HepG2 (cell line): ENCODE measurements around the gene CCNB1IP1.

ENCODE experiments used
- BCL6 ChIP-seq: IDR thresholded peaks from 2 replicates; pipeline ENCODE4 v1.6.1; 2016; ENCODE audit warnings: missing genetic modification reagents, missing compliant biosample characterization
- EZH2 ChIP-seq: conservative IDR thresholded peaks from 2 replicates; pipeline ENCODE4 v1.6.1; 2012; ENCODE audit warnings: mild to moderate bottlenecking, low read depth, low read length, moderate library complexity
- NFIC ChIP-seq: IDR thresholded peaks from 2 replicates; pipeline ENCODE4 v1.6.1; 2012; ENCODE audit warnings: mild to moderate bottlenecking, low read length, inconsistent platforms
- NFKBIZ ChIP-seq: IDR thresholded peaks from 2 replicates; pipeline ENCODE4 v1.6.1; 2018; ENCODE audit warnings: missing genetic modification reagents, missing compliant biosample characterization
- PAX8 ChIP-seq: sonication (generic); formaldehyde crosslinking; IDR thresholded peaks from 2 replicates; pipeline ENCODE4 v1.8.0; 2022; ENCODE audit warnings: mild to moderate bottlenecking, missing genetic modification reagents, borderline replicate concordance
- POLR2A ChIP-seq, 2 experiments: IDR thresholded peaks; 2 replicates each; pipeline ENCODE4 v1.6.1; 2011; ENCODE audit warnings: low read depth in 2 of 2, low read length in 2 of 2, mild to moderate bottlenecking in 1 of 2, moderate library complexity in 1 of 2; ENCODE audit not compliant: insufficient read depth in 1 of 2
- POLR2AphosphoS5 ChIP-seq: IDR thresholded peaks from 2 replicates; pipeline ENCODE4 v1.6.1; 2012; ENCODE audit warnings: low read depth, low read length
- SP5 ChIP-seq: IDR thresholded peaks from 2 replicates; pipeline ENCODE4 v1.6.1; 2016; ENCODE audit warnings: low read depth, borderline replicate concordance
- THYN1 ChIP-seq: sonication (generic); formaldehyde crosslinking; IDR thresholded peaks from 2 replicates; pipeline ENCODE4 v1.8.1; 2023; ENCODE audit warnings: low read depth, mild to moderate bottlenecking, moderate library complexity, missing genetic modification reagents, borderline replicate concordance
- ZNF564 ChIP-seq: sonication (generic); formaldehyde crosslinking; IDR thresholded peaks from 2 replicates; pipeline ENCODE4 v1.8.1; 2023; ENCODE audit warnings: mild to moderate bottlenecking, missing genetic modification reagents
- ZNF672 ChIP-seq: sonication (generic); formaldehyde crosslinking; IDR thresholded peaks from 2 replicates; pipeline ENCODE4 v1.8.1; 2022; ENCODE audit warnings: missing genetic modification reagents
- ZNF747 ChIP-seq: sonication (generic); formaldehyde crosslinking; IDR thresholded peaks from 2 replicates; pipeline ENCODE4 v1.8.1; 2023; ENCODE audit warnings: missing genetic modification reagents, mild to moderate bottlenecking, borderline replicate concordance
- ZSCAN31 ChIP-seq: sonication (generic); formaldehyde crosslinking; IDR thresholded peaks from 2 replicates; pipeline ENCODE4 v1.5.0; 2020; ENCODE audit warnings: low read depth, mild to moderate bottlenecking, missing genetic modification reagents
- TF ChIP-seq, protein P1 (sequence below): sonication (generic); formaldehyde crosslinking; IDR thresholded peaks from 2 replicates; pipeline ENCODE4 v1.5.1; 2020; ENCODE audit warnings: mild to moderate bottlenecking, moderate library complexity, missing genetic modification reagents

GRCh38 chr14:20328705-20329104 is 4.4 kb downstream of the CCNB1IP1 start:
- TF ChIP-seq ZNF747 (CRISPR knock-in tag) (no peak), PAX8 (CRISPR knock-in tag) (no peak), ZSCAN31 (CRISPR knock-in tag) (no peak), ZNF564 (CRISPR knock-in tag) (no peak), EZH2 (no peak), ZNF672 (CRISPR knock-in tag) (no peak), NFIC (no peak), BCL6 (CRISPR knock-in tag) (no peak), POLR2A (IDR thresholded peaks at IDR 0.05; ENCODE audit: insufficient read depth in 1 of 2, low read depth in 2 of 2, low read length in 2 of 2) (0 out of 4 replicates have a peak, but pooled peaks of 1 of the 2 experiments have one; percentile 22), POLR2AphosphoS5 (peak; percentile 18; the same call in 1 of the 2 replicates), SP5 (CRISPR knock-in tag) (no peak), THYN1 (CRISPR knock-in tag) (no peak), NFKBIZ (no peak)
- TF ChIP-seq, protein P1, sequence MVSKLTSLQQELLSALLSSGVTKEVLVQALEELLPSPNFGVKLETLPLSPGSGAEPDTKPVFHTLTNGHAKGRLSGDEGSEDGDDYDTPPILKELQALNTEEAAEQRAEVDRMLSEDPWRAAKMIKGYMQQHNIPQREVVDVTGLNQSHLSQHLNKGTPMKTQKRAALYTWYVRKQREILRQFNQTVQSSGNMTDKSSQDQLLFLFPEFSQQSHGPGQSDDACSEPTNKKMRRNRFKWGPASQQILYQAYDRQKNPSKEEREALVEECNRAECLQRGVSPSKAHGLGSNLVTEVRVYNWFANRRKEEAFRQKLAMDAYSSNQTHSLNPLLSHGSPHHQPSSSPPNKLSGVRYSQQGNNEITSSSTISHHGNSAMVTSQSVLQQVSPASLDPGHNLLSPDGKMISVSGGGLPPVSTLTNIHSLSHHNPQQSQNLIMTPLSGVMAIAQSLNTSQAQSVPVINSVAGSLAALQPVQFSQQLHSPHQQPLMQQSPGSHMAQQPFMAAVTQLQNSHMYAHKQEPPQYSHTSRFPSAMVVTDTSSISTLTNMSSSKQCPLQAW (CRISPR knock-in tag), result no peak
